HepG2 (cell line): ENCODE data around the gene NFKBIA. TPM values are rescaled to one million over a fixed set of nuclear protein-coding genes. Genes with fewer than 3 reads are reported as not detected.
A peak's percentile ranks its signal among the peaks of the same experiment; 100 is the strongest.

ENCODE experiments used
- KAT2B ChIP-seq: fragments of 150-350 bp; IDR thresholded peaks from 2 replicates; pipeline ENCODE4 v1.6.1; 2014; ENCODE audit warnings: low read depth, low read length, borderline replicate concordance
- SMAD9 ChIP-seq: sonication (generic); formaldehyde crosslinking; IDR thresholded peaks from 2 replicates; pipeline ENCODE4 v1.5.1; 2020; ENCODE audit warnings: mild to moderate bottlenecking, missing genetic modification reagents
- SNAI1 ChIP-seq: sonication (generic); formaldehyde crosslinking; IDR thresholded peaks from 2 replicates; pipeline ENCODE4 v1.5.0; 2020; ENCODE audit warnings: mild to moderate bottlenecking, missing genetic modification reagents, borderline replicate concordance
- SNAPC2 ChIP-seq: sonication (generic); formaldehyde crosslinking; IDR thresholded peaks from 2 replicates; pipeline ENCODE4 v1.8.1; 2022; ENCODE audit warnings: mild to moderate bottlenecking, missing genetic modification reagents
- SRY ChIP-seq: sonication (generic); formaldehyde crosslinking; IDR thresholded peaks from 2 replicates; pipeline ENCODE4 v1.8.0; 2022; ENCODE audit warnings: mild to moderate bottlenecking, missing genetic modification reagents
- TAF1 ChIP-seq: sonication (generic); formaldehyde crosslinking; IDR thresholded peaks from 2 replicates; pipeline ENCODE4 v1.4.0; 2020; ENCODE audit warnings: missing genetic modification reagents
- ZNF234 ChIP-seq: sonication (generic); formaldehyde crosslinking; conservative IDR thresholded peaks from 2 replicates; pipeline ENCODE4 v1.5.1; 2020; ENCODE audit warnings: mild to moderate bottlenecking, missing genetic modification reagents
- ZNF326 ChIP-seq: sonication (generic); formaldehyde crosslinking; IDR thresholded peaks from 2 replicates; pipeline ENCODE4 v1.4.0; 2020; ENCODE audit warnings: missing genetic modification reagents, borderline replicate concordance
- ZNF34 ChIP-seq: sonication (generic); formaldehyde crosslinking; IDR thresholded peaks from 2 replicates; pipeline ENCODE4 v1.4.0; 2020; ENCODE audit warnings: mild to moderate bottlenecking, missing genetic modification reagents, borderline replicate concordance
- ZNF510 ChIP-seq: sonication (generic); formaldehyde crosslinking; IDR thresholded peaks from 2 replicates; pipeline ENCODE4 v1.4.0; 2020; ENCODE audit warnings: low read depth, mild to moderate bottlenecking, missing genetic modification reagents
- ZNF652 ChIP-seq: IDR thresholded peaks from 2 replicates; pipeline ENCODE4 v1.6.1; 2016; ENCODE audit warnings: low read depth, borderline replicate concordance
- polyA plus RNA-seq, 8 experiments: library from polyadenylated mRNA; depleted of rRNA in 3 of 8; stranded (reverse) in 7 of 8; unstranded in 1 of 8; fragments of >200 nt; fragmentation: Illumina TruSeq in 4 of 8; extraction: Trizol in 4 of 8; gene quantifications; 2 replicates each; pipeline versions ENCODE4 v1.2.1 to v1.2.3, GENCODE V29; 2011 to 2016; ENCODE audit warnings: low read depth in 4 of 8, missing spikeins in 1 of 8, mixed read lengths in 1 of 8; ENCODE audit not compliant: insufficient read depth in 1 of 8
- total RNA-seq, 5 experiments: library from RNA; depleted of rRNA; stranded (reverse); fragments of >200 nt; fragmentation: Illumina TruSeq; extraction: Trizol; gene quantifications; 2 replicates each; pipeline ENCODE4 v1.2.3, GENCODE V29; 2016; ENCODE audit warnings: low read depth in 1 of 5
- TF ChIP-seq, protein P1 (sequence below): IDR thresholded peaks from 2 replicates; pipeline ENCODE4 v1.6.1; 2016; ENCODE audit warnings: low read depth, borderline replicate concordance
- TF ChIP-seq, protein P2 (sequence below): sonication (generic); formaldehyde crosslinking; IDR thresholded peaks from 2 replicates; pipeline ENCODE4 v1.9.0; 2021; ENCODE audit warnings: missing genetic modification reagents, borderline replicate concordance
- TF ChIP-seq, protein P3 (sequence below): sonication (generic); formaldehyde crosslinking; IDR thresholded peaks from 2 replicates; pipeline ENCODE4 v1.4.0; 2020; ENCODE audit warnings: mild to moderate bottlenecking, low read depth, missing genetic modification reagents
- TF ChIP-seq, protein P4 (sequence below): sonication (generic); formaldehyde crosslinking; conservative IDR thresholded peaks from 2 replicates; pipeline ENCODE4 v1.4.0; 2020; ENCODE audit warnings: missing genetic modification reagents
- TF ChIP-seq, protein P5 (sequence below): sonication (generic); formaldehyde crosslinking; IDR thresholded peaks from 2 replicates; pipeline ENCODE4 v1.8.0; 2022; ENCODE audit warnings: missing genetic modification reagents, low read depth, mild to moderate bottlenecking, borderline replicate concordance

Gene NFKBIA
- total and polyA plus RNA-seq, 2 of the 13 experiments (the other 11 are each of a cell fraction or from before 2014, with no cell fraction given): 197 to 319 TPM

DNA sequence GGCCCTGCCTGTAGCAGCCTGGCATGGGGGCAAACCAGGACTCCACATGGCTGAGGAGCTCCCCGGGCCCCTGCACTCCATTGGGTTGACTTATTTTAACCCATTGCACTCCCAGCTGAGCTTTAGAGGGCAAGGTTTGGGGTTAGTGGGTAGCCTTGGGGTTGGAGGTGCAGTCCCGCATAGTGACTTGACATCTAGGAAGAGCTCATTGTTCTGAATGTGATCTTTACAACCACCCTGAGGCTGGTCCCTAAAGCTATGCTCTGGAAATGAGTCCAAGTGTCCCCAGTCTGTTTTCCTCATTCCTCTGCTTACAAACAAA lies 36.4 kb downstream of the NFKBIA start (continued):
- TF ChIP-seq ZNF652 (CRISPR knock-in tag): peak; percentile 77
- TF ChIP-seq ZNF326: no peak
- 0 out of 2 replicates have a peak, but pooled peaks have one; percentile 8 for TF ChIP-seq ZNF34 (CRISPR knock-in tag)
- TF ChIP-seq, protein P1, sequence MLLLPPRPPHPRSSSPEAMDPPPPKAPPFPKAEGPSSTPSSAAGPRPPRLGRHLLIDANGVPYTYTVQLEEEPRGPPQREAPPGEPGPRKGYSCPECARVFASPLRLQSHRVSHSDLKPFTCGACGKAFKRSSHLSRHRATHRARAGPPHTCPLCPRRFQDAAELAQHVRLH (CRISPR knock-in tag): no peak
- no peak for TF ChIP-seq SNAPC2
- no peak for TF ChIP-seq SNAI1 (CRISPR knock-in tag)
- 0 out of 2 replicates have a peak, but pooled peaks have one; percentile 13 for TF ChIP-seq ZNF510
- TF ChIP-seq KAT2B: no peak
- TF ChIP-seq, protein P2, sequence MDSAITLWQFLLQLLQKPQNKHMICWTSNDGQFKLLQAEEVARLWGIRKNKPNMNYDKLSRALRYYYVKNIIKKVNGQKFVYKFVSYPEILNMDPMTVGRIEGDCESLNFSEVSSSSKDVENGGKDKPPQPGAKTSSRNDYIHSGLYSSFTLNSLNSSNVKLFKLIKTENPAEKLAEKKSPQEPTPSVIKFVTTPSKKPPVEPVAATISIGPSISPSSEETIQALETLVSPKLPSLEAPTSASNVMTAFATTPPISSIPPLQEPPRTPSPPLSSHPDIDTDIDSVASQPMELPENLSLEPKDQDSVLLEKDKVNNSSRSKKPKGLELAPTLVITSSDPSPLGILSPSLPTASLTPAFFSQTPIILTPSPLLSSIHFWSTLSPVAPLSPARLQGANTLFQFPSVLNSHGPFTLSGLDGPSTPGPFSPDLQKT (CRISPR knock-in tag): no peak
- TF ChIP-seq ZNF234 (CRISPR knock-in tag): no peak
- TF ChIP-seq, protein P3, sequence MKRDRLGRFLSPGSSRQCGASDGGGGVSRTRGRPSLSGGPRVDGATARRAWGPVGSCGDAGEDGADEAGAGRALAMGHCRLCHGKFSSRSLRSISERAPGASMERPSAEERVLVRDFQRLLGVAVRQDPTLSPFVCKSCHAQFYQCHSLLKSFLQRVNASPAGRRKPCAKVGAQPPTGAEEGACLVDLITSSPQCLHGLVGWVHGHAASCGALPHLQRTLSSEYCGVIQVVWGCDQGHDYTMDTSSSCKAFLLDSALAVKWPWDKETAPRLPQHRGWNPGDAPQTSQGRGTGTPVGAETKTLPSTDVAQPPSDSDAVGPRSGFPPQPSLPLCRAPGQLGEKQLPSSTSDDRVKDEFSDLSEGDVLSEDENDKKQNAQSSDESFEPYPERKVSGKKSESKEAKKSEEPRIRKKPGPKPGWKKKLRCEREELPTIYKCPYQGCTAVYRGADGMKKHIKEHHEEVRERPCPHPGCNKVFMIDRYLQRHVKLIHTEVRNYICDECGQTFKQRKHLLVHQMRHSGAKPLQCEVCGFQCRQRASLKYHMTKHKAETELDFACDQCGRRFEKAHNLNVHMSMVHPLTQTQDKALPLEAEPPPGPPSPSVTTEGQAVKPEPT (CRISPR knock-in tag): no peak
- TF ChIP-seq SRY (CRISPR knock-in tag): no peak
- TF ChIP-seq, protein P4, sequence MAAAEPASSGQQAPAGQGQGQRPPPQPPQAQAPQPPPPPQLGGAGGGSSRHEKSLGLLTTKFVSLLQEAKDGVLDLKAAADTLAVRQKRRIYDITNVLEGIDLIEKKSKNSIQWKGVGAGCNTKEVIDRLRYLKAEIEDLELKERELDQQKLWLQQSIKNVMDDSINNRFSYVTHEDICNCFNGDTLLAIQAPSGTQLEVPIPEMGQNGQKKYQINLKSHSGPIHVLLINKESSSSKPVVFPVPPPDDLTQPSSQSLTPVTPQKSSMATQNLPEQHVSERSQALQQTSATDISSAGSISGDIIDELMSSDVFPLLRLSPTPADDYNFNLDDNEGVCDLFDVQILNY (CRISPR knock-in tag): no peak
- TF ChIP-seq SMAD9 (CRISPR knock-in tag): no peak
- TF ChIP-seq, protein P5, sequence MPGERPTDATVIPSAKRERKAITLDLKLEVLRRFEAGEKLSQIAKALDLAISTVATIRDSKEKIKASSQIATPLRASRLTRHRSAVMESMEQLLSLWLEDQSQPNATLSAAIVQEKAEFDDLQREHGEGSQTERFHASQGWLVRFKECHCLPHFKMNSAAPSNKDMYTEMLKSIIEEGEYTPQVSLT (CRISPR knock-in tag): no peak
- TF ChIP-seq TAF1 (CRISPR knock-in tag): no peak
- TF ChIP-seq, all 625 proteins: peak for 9
